CD4-positive, alpha-beta T cell treated with Interleukin-6 for 4 hours (primary cell): ENCODE results near the gene SH3RF2.
"Not testable (repeated sequence)": the region's sequence is repeated elsewhere in the genome, so short reads cannot be mapped to it uniquely, and the experiment has no call there.

Experiments used
- DNase-seq: peaks from one replicate; pipeline ENCODE4 v3.0.0-alpha.2; 2020; ENCODE audit warnings: mixed read lengths

SH3RF2 gene

GRCh38 chr5:145980259-145980658, 43.9 kb downstream of the SH3RF2 start:
- no peak for DNase-seq

GRCh38 chr5:145980718-145981117, 44.3 kb downstream of the SH3RF2 start:
- no peak for DNase-seq

- no peak for DNase-seq
These were observed 45.5 kb downstream of the SH3RF2 start for GRCh38 chr5:145981589-145982571.

- no peak for DNase-seq
These were observed 46.4 kb downstream of the SH3RF2 start for GRCh38 chr5:145982572-145983318.

GRCh38 chr5:145983446-145983845, 47.1 kb downstream of the SH3RF2 start:
- no peak for DNase-seq

- DNase-seq, result no peak
These were observed 47.7 kb downstream of the SH3RF2 start for GRCh38 chr5:145984072-145984471.

- no peak for DNase-seq
These were observed 51.5 kb downstream of the SH3RF2 start for GRCh38 chr5:145987856-145988255.

GRCh38 chr5:145988993-145989392, 52.6 kb downstream of the SH3RF2 start:
- no peak for DNase-seq

- no peak for DNase-seq
These were observed 53.0 kb downstream of the SH3RF2 start for GRCh38 chr5:145989428-145989827.

- no peak for DNase-seq
These were observed 53.8 kb downstream of the SH3RF2 start for GRCh38 chr5:145990170-145990569.

- DNase-seq, result no peak
These were observed 54.7 kb downstream of the SH3RF2 start for GRCh38 chr5:145991044-145991575.

- DNase-seq, result not testable (repeated sequence)
These were observed 57.2 kb downstream of the SH3RF2 start for GRCh38 chr5:145993538-145993937.

GRCh38 chr5:145996135-145996534, 59.8 kb downstream of the SH3RF2 start:
- DNase-seq, result no peak

- DNase-seq, result no peak
These were observed 62.8 kb downstream of the SH3RF2 start for GRCh38 chr5:145999208-145999607.

GRCh38 chr5:146000072-146000471, 63.7 kb downstream of the SH3RF2 start:
- DNase-seq, result no peak

- no peak for DNase-seq
These were observed 65.3 kb downstream of the SH3RF2 start for GRCh38 chr5:146001544-146002190.

- DNase-seq, result no peak
These were observed 66.1 kb downstream of the SH3RF2 start for GRCh38 chr5:146002491-146002890.

- DNase-seq, result no peak
These were observed 67.5 kb downstream of the SH3RF2 start for GRCh38 chr5:146003852-146004251.

GRCh38 chr5:146005264-146005663, 68.9 kb downstream of the SH3RF2 start:
- DNase-seq, result no peak

- DNase-seq, result no peak
These were observed 69.3 kb downstream of the SH3RF2 start for GRCh38 chr5:146005723-146006122.

GRCh38 chr5:146006470-146007190, 70.3 kb downstream of the SH3RF2 start:
- DNase-seq, result no peak

- DNase-seq, result no peak
These were observed 70.9 kb downstream of the SH3RF2 start for GRCh38 chr5:146007270-146007669.
